C4-2B (cell line): Measurements from ENCODE around the gene BMPR1B.

Experiments
- H3K27ac ChIP-seq: fragments of 450-650 bp; 2 replicates; pipeline ENCODE4 v1.5.1; 2017
- ZFX ChIP-seq: fragments of 450-650 bp; IDR thresholded peaks from 2 replicates; pipeline ENCODE4 v1.6.1; 2017
- TF ChIP-seq, protein P1 (sequence below): fragments of 450-650 bp; conservative IDR thresholded peaks from 2 replicates; pipeline ENCODE4 v1.5.1; 2017; ENCODE audit warnings: mild to moderate bottlenecking

The BMPR1B gene

DNA sequence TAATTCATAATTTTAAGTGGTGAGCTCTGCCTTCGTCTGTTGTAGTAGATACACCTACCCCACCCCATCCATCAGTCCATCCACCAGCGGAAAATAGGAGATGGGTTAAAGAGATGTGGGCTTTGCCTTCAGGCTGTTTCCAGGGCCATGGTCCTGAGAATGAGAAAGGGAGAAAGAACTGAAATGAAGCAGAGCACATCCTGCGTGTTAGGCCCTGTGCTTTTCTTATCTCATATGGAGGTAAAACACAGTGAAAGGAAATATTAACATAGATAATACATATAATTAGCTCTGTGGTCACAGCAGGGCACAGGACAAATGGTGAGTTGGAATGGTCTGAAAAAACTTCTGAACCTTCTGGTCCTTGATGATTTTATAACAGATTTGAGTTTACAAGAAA, 393.5 kb downstream of the BMPR1B start:
- TF ChIP-seq, protein P1, sequence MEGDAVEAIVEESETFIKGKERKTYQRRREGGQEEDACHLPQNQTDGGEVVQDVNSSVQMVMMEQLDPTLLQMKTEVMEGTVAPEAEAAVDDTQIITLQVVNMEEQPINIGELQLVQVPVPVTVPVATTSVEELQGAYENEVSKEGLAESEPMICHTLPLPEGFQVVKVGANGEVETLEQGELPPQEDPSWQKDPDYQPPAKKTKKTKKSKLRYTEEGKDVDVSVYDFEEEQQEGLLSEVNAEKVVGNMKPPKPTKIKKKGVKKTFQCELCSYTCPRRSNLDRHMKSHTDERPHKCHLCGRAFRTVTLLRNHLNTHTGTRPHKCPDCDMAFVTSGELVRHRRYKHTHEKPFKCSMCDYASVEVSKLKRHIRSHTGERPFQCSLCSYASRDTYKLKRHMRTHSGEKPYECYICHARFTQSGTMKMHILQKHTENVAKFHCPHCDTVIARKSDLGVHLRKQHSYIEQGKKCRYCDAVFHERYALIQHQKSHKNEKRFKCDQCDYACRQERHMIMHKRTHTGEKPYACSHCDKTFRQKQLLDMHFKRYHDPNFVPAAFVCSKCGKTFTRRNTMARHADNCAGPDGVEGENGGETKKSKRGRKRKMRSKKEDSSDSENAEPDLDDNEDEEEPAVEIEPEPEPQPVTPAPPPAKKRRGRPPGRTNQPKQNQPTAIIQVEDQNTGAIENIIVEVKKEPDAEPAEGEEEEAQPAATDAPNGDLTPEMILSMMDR, result no peak
- no peak for TF ChIP-seq ZFX
- no peak overlapping the region for H3K27ac ChIP-seq

DNA sequence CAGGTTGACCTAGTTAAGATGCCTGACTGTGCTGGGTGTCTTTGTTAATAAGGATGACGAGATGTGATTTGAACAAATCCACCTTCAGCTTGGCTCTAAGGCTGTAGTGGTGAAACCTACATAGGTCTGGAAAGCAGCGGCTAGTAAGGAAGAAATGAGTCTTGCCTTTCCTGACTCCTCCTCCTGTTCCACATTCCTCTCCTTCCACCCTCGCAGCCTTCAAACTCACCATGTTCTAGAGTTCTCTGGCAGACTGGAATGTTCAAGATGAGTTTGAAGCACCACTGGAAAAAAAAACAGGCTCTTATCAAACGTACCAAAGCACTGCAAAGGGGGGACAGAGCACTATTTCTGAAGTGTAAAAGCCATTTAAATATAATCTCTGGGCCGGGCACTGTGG, 395.4 kb downstream of the BMPR1B start:
- no peak overlapping the region for H3K27ac ChIP-seq

DNA sequence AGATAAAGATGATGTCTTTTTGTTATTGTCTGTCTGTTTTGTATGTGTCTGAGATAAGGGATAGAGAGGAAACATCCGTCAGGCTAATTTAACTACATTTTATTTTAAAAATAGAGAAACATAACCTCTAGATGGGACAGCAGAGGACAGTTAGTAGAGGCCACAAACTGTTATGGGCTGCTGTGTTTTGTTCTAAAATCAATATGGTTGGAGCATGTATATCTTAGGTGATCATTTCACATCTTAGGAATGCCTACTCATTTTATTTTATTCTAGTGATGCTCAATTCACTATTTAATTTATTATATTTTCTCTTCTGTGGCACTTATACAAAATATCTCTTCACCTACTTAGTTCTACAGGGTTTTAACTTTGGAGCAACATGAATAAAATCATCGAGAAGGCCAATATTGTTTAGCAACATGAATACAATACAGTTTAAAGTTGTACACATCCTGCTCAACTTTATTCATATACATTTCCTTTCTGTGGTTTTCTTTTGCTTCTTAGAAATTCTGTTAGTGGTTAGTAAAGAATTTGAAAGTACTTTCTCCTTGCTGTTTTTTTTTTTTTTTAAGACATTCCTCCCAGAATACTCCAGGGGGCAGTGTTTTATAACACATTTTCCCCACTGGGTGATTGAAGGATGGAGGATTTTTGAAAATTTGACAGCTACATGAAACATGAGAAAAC, 398.1 kb downstream of the BMPR1B start:
- H3K27ac ChIP-seq, result no peak overlapping the region
- TF ChIP-seq, protein P1, result peak; percentile 80
- TF ChIP-seq ZFX, result no peak

More for the DNA sequence above, 395.4 kb downstream of the BMPR1B start:
- TF ChIP-seq ZFX, result no peak
- TF ChIP-seq, protein P1, result no peak

DNA sequence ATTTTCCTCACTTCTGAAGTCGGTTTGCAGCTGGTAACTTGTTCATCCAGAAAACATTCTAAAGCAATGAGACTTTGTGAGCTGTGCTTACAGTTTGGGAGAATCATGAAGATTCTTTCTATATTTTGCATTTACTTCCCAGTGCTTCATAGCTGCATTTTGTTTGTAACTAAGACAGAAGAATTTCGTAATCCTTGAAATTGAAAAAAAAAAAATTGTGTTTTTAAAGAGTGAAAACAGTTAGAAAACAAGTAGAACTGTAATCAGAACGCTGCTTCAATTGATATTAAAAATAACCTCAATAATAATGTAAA, 398.7 kb downstream of the BMPR1B start:
- H3K27ac ChIP-seq, result no peak overlapping the region
- TF ChIP-seq ZFX, result no peak
- TF ChIP-seq, protein P1, result peak; percentile 58

DNA sequence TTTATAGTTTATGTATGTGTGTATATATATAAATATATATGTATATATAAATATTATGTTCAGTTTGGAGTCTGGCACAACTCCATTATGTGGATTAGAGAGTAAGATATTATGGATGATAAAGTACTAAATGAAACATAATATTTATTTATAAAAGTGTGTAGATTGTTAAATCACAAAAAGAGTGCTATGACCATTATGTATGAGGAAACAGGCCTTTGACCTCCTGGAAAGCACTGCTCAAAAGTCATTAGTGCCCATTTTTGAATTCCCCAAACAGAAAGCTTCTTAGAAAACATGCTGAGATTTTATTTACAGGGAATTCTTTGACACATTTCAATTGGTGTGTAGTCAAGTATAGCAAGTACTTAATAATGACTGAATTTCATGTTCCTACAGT, 399.8 kb downstream of the BMPR1B start:
- no peak overlapping the region for H3K27ac ChIP-seq
- TF ChIP-seq, protein P1, result no peak
- no peak for TF ChIP-seq ZFX

DNA sequence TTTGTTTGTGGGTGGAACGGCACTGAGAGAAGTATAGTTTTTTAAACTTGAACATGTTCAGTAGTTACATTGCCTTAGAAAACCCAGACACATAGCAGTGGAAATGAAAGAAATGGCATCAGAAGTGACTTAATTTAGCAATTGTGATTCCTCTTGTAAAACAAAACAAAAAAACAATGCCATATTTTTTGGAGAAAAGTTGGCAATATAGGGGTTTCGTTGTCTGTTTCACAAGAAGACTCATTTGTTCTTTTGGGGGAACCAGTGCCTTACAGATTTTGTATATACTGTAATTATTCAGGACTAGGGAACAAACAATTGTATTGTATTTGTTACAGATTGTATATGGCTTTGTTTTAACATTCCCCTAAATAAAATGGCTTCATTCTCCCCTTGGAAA, 400.3 kb downstream of the BMPR1B start:
- no peak for TF ChIP-seq ZFX
- TF ChIP-seq, protein P1, result no peak
- H3K27ac ChIP-seq, result no peak overlapping the region

DNA sequence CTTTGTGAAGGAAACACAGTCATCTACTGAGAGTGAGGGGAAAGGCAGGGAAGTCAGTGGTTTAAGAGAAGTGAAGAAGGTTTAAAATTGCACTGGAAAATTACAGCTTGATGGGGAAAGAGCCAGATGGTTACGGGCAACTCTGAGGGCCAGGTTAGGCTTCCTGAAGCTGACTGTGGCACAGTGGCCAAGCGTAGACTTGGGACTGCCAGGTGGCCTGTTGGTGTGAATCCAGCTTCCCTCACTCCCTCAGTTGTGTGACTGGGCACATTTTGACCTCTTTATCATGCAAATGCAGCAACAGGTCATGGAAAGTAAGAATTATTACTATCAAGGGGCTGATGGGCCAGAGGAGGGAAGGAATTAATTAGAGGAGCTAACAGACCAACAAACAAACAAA, 400.9 kb downstream of the BMPR1B start:
- TF ChIP-seq, protein P1, result no peak
- no peak for TF ChIP-seq ZFX
- H3K27ac ChIP-seq, result no peak overlapping the region
